NCI-H128 (cell line): Measurements from ENCODE around the gene WDR31.
"Not testable (repeated sequence)": the region's sequence is repeated elsewhere in the genome, so short reads cannot be mapped to it uniquely, and the experiment has no call there.

ENCODE experiments used
- DNase-seq: peaks from one replicate; lab custom pipeline; 2025; ENCODE audit not compliant: unreplicated experiment; lab: John Stamatoyannopoulos, UW

WDR31 gene

DNA sequence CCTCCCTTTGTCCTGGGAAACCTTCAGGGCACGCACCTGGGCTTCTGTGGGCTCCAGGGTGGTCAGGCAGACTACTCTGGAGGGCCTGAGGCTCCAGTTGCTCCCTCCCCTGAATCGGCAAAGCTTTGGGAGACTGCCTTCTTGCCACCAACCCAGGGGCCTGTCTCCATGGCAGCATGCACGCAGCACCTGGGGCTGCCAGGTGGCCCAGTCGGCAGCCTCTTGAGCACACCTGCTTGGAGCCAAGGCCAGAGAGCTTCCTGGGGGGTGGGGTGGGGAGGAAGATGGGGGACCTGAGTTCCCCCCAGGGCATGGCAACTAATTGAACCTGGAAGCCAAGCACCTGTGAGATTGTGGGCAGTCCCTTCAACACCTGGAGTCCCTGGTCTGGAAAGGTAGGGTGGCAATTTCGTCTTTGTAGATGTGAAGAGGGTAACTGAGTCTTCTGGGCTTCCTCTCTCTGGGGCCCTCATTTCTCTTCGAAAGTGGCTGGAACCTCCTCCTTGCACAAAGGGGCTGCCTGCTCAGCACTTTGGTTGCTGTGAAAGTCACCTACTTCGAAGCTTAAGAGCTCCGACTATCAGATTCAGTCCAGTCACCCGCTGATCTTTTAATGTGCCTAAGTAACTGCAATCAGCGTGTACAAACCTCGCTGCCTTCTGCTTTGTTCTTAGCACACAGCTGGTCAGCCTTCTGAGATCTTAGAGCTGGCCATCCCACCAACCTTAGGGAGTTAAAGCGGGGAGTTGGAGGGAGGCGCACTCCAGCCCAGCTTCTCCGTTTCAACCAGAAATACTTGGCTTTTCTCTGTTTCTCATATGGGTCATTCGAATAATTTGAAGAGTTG lies 40.9 kb downstream of the WDR31 start:
- peak; percentile 85 for DNase-seq

DNA sequence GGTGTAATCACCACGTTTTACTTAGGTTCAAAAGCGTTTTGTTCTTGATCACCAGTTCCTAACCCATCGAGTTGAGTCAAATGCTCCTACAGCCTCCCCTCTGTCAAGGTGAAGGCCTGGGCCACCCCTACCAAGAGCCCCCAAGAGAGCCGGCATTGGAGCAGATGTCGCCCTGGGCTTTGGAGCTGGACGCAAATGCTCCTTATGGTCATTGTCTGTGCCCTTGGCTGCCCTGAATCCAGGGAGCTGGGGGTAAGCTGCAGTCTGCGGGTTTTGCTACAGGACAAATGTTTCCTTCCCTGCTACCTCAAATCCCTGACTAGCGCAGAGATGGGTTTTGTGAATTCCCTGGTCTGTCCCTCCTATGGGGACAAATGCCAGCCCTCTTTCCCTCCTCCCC lies 41.8 kb downstream of the WDR31 start:
- no peak for DNase-seq

DNA sequence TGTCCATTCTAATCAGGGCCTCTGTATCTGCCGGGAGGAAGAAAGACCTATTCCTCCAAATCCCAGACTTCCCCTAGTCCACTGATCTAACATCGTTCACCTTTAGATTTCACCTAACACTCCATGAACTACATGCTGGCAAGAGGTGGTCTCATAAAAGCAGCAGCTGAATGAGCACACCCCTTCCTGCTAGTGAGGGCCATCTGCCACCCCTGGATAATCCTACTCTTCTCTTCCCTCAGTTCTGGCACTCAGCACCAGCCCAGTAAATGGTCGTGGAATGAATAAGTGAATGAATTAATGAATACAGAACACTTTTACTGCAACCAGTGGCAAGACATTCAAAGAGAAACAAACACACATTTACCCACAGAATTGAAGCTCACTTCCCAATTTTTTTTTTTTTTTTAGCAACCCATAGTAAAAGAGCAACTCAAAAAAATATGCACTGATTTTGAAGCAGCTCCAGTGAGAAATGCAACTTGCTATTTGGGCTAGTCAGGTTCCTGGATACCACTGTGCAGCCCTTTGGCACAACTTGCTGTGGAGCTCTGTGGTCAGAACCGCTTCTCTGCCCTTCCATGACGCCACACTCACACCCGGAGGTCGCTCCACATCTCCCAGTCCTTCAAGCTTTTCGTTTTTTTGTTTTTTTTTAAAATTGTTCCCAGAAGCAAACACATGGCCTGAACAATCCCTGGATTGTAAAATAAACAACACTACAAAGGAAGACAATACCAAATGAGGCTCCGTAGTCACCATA lies 43.1 kb downstream of the WDR31 start:
- DNase-seq = no peak

DNA sequence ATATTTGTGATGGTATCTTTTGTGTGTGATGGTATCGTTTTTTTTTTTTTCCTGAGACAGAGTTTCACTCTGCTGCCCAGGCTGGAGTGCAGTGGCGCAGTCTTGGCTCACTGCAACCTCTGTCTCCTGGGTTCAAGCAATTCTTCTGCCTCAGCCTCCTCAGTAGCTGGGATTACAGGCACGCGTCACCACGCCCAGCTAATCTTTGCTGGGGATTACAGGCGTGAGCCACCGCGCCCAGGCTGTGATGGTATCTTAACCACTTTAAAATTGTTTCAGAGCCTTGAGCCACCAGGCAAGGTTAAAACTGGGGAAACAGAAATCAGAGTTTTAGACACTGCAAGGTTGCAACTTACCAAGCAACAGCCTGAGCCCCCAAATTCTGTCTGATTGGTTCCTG lies 43.8 kb downstream of the WDR31 start:
- DNase-seq = not testable (repeated sequence)

DNA sequence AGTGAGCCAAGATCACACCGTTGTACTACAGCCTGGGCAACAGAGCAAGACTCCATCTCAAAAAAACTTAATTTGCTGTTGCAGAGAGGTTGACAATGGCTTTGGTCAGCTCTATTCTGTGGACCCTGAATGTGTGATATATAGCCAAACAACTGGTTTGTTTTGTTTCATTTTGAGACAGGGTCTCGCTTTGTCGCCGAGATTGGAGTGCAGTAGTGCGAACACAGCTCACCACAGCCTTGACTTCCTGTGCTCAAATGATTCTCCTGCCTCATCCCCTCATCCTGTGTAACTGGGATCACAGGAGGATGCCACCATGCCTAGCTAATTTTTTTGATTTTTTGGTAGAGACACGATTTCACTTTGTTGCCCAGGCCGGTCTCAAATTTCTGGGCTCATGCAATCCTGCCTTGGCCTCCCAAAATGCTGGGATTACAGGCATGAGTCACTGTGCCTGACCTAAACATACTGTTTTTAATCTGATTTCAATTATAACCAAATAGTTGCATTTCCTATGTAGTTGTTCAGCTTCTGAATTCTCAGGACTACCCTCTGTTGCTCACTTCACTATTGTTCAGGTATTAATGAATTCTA lies 46.7 kb downstream of the WDR31 start:
- no peak for DNase-seq

DNA sequence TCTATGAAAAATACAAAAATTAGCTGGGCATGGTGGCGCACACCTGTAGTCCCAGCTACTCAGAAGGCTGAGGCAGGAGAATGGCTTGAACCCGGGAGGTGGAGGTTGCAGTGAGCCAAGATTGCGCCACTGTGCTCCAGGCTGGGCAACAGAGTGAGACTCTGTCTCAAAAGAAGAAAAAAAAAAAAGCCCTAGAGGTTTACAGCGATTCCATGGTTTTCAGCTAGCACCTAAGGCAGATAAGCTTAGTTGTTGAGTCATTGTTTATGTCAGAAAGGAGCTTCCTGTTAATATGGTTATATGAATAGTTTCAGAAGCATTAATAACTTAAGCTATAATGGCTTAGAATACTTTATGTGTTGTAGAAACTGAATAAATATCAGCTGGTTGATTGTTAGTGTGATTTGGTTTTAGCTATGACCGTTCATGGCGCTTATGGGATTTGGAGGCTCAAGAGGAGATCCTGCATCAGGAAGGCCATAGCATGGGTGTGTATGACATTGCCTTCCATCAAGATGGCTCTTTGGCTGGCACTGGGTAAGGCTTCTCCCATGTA lies 49.9 kb downstream of the WDR31 start:
- no peak for DNase-seq

DNA sequence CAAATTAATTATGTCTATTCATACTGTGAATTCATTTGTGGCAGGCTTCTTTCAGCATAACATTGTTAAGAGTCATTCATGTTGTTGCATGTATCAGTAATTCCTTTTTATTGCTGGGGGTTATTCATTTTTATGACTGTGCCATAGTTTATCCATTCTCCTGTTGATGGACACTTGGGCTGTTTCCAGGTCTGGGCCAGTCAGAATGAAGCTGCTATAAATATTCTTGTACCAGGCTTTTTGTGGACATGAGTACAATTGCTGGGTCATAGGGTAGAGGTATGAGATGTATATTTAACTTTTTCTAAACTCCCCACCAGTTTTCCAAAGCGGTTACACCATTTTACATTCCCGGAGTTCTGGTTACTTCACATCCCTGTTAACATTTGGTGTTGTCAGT lies 51.0 kb downstream of the WDR31 start:
- no peak for DNase-seq

DNA sequence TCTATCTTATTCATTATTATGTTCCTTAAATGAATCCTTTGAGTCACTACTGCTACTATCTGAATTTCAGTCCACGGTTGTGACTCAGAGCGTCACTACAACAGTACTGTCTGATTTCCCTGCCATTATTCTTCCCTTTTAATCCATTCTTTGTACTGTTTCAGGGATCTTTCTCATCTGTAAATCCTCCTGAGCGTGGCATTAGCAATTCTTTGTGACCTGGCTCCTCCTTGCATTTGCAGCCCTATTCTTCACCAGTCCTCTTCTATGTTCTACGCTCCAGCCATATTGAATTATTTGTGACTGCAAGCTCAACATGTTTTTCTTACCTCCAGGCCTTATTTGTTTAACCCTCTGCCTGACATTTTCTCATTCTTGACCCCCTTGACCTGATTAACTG lies 58.7 kb downstream of the WDR31 start:
- DNase-seq = no peak

DNA sequence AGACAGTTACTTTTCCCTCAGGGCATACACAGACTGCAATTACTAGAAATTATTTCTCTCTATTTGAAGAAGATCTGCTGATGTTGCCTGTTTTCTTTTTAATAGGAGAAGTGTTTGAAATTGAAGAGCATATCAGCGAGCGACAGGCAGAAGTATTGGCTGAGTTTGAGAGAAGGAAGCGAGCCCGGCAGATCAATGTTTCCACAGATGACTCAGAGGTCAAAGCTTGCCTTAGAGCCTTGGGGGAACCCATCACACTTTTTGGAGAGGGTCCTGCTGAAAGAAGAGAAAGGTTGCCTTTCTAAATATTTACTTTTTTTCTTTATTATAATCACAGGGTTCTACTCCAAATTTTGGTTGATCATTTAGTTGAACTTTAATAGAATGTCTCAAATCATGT lies 61.2 kb downstream of the WDR31 start:
- no peak for DNase-seq

DNA sequence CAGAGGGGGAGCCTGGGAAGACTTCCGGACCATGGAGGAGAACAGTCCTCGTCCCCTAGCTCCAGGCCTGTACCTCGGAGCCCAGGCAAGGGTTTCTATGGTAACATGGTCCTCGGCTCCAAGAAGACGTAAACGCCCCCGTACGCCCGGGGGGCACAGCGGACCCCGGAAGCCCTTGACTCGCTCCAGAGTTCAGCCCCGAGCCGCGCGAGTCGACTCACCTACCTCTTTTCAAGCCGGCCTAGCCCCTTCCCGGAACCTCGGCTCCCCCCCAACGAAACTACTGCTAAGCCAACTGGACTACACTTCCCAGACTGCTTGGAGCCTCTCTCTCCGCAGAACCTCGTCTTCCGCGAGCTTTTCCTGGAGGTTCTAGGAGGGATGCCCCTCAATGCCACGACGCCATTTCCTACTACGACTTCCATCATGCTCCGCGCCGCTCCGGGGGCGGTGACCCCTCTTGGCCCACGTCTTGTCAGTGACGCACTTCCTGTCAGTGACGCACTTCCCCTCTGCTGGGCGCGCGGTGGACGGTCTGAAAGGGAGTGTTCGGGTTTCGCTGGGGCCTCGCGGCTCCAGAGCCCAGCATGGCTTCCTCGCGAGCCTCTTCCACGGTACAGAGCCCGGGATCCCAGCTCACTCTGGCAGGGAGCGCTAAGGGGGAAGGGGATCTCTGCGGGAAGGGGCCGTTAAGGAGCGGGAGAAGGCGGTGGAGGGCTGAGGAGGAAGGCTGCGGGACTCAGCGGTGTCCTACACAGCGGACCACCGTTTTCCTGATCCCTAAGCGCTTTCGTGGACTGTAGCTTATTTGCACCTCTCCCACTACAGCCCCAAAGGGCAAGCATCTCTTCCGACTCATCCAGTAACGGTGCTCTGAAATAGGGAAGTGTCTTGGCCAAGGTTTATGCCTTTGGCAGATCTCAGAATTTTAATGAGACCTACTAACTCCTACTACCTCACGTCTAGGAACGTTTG lies 64.6 kb downstream of the WDR31 start, which contains the start of the genes CDC26 and PRPF4:
Gene CDC26 (minus strand): TSS at position 416 of the 975 bp plus-strand sequence. CDS start 3,065 bp downstream, outside the sequence.
Gene PRPF4 (plus strand): TSS at position 502 of the 975 bp plus-strand sequence. CDS start 86 bp downstream, at position 588.
- DNase-seq = peak; percentile 95

DNA sequence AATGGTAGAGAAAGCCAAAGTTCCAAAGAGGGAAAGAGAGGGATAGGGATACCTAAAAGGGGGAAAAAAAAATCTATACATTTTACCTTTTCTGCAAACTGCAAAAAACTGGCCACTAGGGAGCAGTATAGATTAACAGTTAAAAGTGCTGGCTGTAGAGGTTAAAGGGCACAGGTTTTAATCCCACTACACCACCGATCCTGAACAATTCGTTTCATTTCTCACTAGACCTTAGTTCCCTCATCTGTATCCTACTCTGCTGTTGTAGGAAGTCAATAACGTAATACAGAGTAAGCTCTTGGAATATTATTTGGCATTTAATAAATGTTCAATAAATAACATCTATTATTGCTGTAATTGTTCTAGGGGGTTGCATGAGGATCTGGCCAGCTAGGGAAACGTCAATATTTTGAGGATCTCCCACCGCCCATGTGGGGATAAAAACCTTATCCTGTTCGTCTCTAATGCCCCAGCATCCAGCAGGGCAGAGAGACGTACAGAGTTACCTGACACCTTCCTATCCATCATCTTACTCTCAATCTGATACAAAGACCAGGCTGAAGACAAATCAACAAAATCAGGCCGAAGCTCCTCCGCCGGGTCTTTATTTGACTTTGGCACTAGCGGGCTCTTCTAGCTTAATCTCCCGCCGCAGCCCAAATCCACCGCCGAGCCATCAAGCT lies 65.5 kb downstream of the WDR31 start:
- DNase-seq = peak; percentile 62

DNA sequence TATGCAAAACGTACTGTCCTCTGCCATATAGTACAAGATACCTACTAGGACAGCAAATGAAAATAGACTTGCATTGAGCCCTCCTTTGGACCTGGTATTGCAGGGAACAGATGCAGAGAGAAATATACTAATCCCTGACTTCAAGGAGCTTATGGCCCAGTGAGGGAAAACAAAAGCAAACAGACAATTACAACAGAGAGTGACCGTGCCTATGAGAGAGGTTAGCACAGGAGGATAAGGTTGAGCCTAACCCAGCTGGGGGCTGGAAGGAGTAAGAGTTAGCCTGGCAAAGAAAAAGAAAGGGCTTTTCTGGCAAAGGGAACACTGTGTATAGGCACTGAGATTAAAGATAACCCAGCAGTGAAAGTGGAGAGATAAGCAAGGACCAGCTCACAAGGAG lies 70.2 kb downstream of the WDR31 start:
- DNase-seq = no peak

DNA sequence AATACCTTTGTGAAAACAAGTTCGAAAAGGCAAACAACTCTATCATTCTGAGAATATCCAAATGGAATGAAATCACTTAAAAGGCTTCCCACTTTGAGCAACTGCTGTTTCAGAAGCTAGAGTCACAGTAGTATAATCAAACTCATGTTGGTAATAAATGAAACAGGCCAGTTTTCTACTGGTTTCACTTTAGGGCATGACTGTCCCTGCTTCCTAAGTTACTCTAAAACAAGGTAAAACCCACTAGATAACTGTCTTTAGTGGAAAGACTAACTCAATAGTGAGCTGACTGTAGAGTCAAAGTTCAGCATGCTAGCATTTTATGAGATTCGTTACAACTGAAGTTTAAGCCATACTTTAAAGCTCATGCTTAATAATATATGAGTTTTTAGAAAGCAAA lies 70.7 kb downstream of the WDR31 start:
- no peak for DNase-seq

DNA sequence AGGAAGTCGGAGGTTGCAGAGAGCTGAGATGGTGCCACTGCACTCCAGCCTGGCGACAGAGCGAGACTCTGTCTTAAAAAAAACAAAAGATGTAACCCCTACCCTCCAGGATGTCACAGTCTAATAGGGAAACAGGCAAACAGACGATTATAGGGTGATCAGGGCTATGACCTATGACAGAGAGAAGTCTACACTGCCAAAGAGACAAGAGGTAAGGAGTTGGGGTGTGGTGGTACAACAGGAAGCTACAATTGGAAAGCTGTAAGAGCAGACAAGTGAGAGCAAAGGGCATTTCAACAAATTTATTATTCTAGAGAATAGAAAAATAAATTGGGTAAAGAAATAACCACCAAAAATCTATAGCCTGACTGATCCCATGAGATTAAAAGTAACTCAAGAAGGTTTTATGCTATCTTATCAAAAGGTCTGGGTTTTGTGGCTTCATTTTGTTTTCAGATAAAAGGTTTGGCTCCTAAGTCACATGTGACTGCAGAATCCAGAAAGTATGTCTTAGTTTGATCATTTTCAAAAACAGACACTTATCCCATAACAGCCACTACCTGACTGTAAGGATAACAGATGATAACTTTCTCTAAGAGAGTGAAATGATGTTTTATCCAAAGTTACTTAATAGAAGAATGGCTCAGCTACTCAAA lies 72.0 kb downstream of the WDR31 start:
- DNase-seq = no peak

DNA sequence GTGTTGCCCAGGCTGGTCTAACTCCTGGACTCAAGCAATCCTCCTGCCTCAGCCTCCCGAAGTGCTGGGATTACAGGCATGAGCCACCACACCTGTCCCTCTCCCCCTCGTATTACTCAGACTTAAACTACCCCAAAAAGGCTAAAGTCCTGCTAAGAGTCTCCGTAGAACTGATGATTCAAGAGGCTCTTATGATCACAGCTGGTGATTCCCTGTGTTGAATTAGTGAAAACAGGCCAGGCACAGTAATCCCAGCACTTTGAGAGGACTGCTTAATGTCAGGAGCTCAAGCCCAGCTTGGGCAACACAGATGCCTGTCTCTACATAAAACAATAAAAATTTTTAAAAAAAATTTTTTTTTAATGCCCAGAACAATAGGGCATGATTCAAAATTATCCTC lies 73.9 kb downstream of the WDR31 start:
- DNase-seq = no peak
